ENCODE results near the gene SLC1A2.

DNA sequence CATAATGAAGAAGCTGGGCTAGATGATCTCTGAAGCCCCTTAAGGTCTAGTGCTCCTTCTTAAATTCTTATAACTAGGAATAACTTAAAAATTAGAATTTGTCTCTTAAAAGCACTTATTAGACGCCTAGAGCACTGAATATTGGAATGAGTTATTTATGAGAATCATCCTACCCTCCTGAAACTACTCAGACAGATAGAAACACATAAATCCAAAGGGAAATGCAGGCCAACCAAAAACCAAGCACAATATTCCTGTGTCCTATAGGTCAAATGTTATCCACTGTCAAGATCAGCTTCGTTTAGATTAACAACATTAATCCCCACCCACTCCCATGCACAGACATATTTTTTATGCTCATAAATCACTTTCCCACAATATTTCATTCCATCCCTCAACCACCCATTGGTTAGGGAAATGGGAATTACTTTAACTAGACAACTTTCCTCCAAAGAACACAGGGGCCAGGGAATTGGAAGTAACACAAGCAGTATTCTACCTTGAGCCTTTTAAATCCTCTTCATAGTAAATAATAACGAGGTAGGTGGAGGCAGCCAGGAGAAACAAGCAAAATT, 193.3 kb downstream of the SLC1A2 start:
- TF ChIP-seq POLR2A (IDR thresholded peaks at IDR 0.05) = no peak
- TF ChIP-seq, protein P1, sequence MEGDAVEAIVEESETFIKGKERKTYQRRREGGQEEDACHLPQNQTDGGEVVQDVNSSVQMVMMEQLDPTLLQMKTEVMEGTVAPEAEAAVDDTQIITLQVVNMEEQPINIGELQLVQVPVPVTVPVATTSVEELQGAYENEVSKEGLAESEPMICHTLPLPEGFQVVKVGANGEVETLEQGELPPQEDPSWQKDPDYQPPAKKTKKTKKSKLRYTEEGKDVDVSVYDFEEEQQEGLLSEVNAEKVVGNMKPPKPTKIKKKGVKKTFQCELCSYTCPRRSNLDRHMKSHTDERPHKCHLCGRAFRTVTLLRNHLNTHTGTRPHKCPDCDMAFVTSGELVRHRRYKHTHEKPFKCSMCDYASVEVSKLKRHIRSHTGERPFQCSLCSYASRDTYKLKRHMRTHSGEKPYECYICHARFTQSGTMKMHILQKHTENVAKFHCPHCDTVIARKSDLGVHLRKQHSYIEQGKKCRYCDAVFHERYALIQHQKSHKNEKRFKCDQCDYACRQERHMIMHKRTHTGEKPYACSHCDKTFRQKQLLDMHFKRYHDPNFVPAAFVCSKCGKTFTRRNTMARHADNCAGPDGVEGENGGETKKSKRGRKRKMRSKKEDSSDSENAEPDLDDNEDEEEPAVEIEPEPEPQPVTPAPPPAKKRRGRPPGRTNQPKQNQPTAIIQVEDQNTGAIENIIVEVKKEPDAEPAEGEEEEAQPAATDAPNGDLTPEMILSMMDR (IDR thresholded peaks at IDR 0.05) = no peak
- TF ChIP-seq EP300 (IDR thresholded peaks at IDR 0.05) = no peak
